Activated CD8-positive, alpha-beta memory T cell treated with anti-CD3 and anti-CD28 coated beads, Interleukin-2, amount 50 U/mL, for 48 hours (primary cell): ENCODE results near the gene SPTBN2.
"Not testable (repeated sequence)": the region's sequence is repeated elsewhere in the genome, so short reads cannot be mapped to it uniquely, and the experiment has no call there.

Source experiments
- DNase-seq: peaks from one replicate; pipeline ENCODE4 v3.0.0-alpha.2; 2020

The SPTBN2 gene

GRCh38 chr11:66684635-66685034 is 44.4 kb downstream of the SPTBN2 start:
- DNase-seq: no peak

- DNase-seq: no peak
These were observed 45.1 kb downstream of the SPTBN2 start for GRCh38 chr11:66683877-66684276.

- DNase-seq: no peak
These were observed 47.9 kb downstream of the SPTBN2 start for GRCh38 chr11:66680966-66681645.

GRCh38 chr11:66677599-66678375 is 51.2 kb downstream of the SPTBN2 start, which contains the start of gene RBM4B:
Gene RBM4B (minus strand): TSS chr11:66677887. CDS start chr11:66677079, 808 bp downstream.
- peak; percentile 98 for DNase-seq

- DNase-seq: no peak
These were observed 52.0 kb downstream of the SPTBN2 start for GRCh38 chr11:66676931-66677598.

- no peak for DNase-seq
These were observed 52.6 kb downstream of the SPTBN2 start for GRCh38 chr11:66676282-66676919.

- DNase-seq: no peak
These were observed 53.9 kb downstream of the SPTBN2 start for GRCh38 chr11:66674964-66675602.

- no peak for DNase-seq
These were observed 58.2 kb downstream of the SPTBN2 start for GRCh38 chr11:66670816-66671215.

- DNase-seq: no peak
These were observed 63.6 kb downstream of the SPTBN2 start for GRCh38 chr11:66665369-66665768.

GRCh38 chr11:66663741-66664296 is 65.2 kb downstream of the SPTBN2 start:
- DNase-seq: no peak

- no peak for DNase-seq
These were observed 69.3 kb downstream of the SPTBN2 start for GRCh38 chr11:66659763-66660162.

GRCh38 chr11:66653123-66653522 is 75.9 kb downstream of the SPTBN2 start:
- peak; percentile 47 for DNase-seq

GRCh38 chr11:66652651-66653050 is 76.4 kb downstream of the SPTBN2 start:
- DNase-seq: peak; percentile 53

- DNase-seq: no peak
These were observed 78.0 kb downstream of the SPTBN2 start for GRCh38 chr11:66651016-66651415.

GRCh38 chr11:66649903-66650302 is 79.1 kb downstream of the SPTBN2 start:
- no peak for DNase-seq

- DNase-seq: no peak
These were observed 82.2 kb downstream of the SPTBN2 start for GRCh38 chr11:66646828-66647227.

- DNase-seq: no peak
These were observed 85.1 kb downstream of the SPTBN2 start for GRCh38 chr11:66643745-66644437.

GRCh38 chr11:66641834-66642233 is 87.2 kb downstream of the SPTBN2 start:
- no peak for DNase-seq

GRCh38 chr11:66639814-66640340 is 89.1 kb downstream of the SPTBN2 start:
- not testable (repeated sequence) for DNase-seq

- no peak for DNase-seq
These were observed 89.8 kb downstream of the SPTBN2 start for GRCh38 chr11:66639066-66639813.
